SK-N-SH treated with all-trans-retinoic acid at 6 μM for 48 hours (cell line): ENCODE results near the gene ATP6AP2.

Source experiments
- ARNTL ChIP-seq: fragments of 450-650 bp; formaldehyde crosslinking; IDR thresholded peaks from 2 replicates; pipeline ENCODE4 v1.5.0; 2020; ENCODE audit warnings: low read depth, mild to moderate bottlenecking, moderate library complexity, borderline replicate concordance
- BACH2 ChIP-seq: fragments of 250-450 bp; sonication (Bioruptor Pico); IDR thresholded peaks from 2 replicates; pipeline ENCODE4 v1.9.0; 2021; ENCODE audit warnings: mild to moderate bottlenecking, borderline replicate concordance
- CSDC2 ChIP-seq: fragments of 250-450 bp; sonication (Bioruptor Pico); IDR thresholded peaks from 2 replicates; pipeline ENCODE4 v1.5.0; 2020; ENCODE audit warnings: mild to moderate bottlenecking, moderate library complexity
- CSRNP3 ChIP-seq: fragments of 250-450 bp; sonication (Bioruptor Pico); IDR thresholded peaks from 2 replicates; pipeline ENCODE4 v1.5.1; 2021; ENCODE audit warnings: mild to moderate bottlenecking, moderate library complexity
- ESRRG ChIP-seq: fragments of 250-450 bp; sonication (Bioruptor Pico); IDR thresholded peaks from 2 replicates; pipeline ENCODE4 v1.6.1; 2021; ENCODE audit warnings: mild to moderate bottlenecking
- ISL1 ChIP-seq: fragments of 250-450 bp; sonication (Bioruptor Pico); IDR thresholded peaks from 2 replicates; pipeline ENCODE4 v2.1.2; 2022; ENCODE audit warnings: mild to moderate bottlenecking, moderate library complexity
- OSR1 ChIP-seq: fragments of 250-450 bp; sonication (Bioruptor Pico); IDR thresholded peaks from 2 replicates; pipeline ENCODE4 v1.8.0; 2022; ENCODE audit warnings: moderate library complexity, mild to moderate bottlenecking, inconsistent platforms
- PATZ1 ChIP-seq: fragments of 250-450 bp; sonication (Bioruptor Pico); IDR thresholded peaks from 2 replicates; pipeline ENCODE4 v1.8.0; 2020; ENCODE audit warnings: mild to moderate bottlenecking, moderate library complexity, borderline replicate concordance
- PPARA ChIP-seq: fragments of 250-450 bp; sonication (Bioruptor Pico); IDR thresholded peaks from 2 replicates; pipeline ENCODE4 v1.5.0; 2020; ENCODE audit warnings: mild to moderate bottlenecking, borderline replicate concordance
- SNAI2 ChIP-seq: fragments of 250-450 bp; sonication (Bioruptor Pico); IDR thresholded peaks from 2 replicates; pipeline ENCODE4 v1.5.0; 2020; ENCODE audit warnings: mild to moderate bottlenecking, moderate library complexity
- TOX ChIP-seq: fragments of 250-450 bp; sonication (Bioruptor Pico); IDR thresholded peaks from 2 replicates; pipeline ENCODE4 v1.8.0; 2021; ENCODE audit warnings: mild to moderate bottlenecking, moderate library complexity, borderline replicate concordance
- ZFP3 ChIP-seq: fragments of 250-450 bp; sonication (Bioruptor Pico); IDR thresholded peaks from 2 replicates; pipeline ENCODE4 v1.5.0; 2020; ENCODE audit warnings: mild to moderate bottlenecking, moderate library complexity
- ZFP30 ChIP-seq: fragments of 450-650 bp; formaldehyde crosslinking; IDR thresholded peaks from 2 replicates; pipeline ENCODE4 v1.5.0; 2022; ENCODE audit warnings: mild to moderate bottlenecking, moderate library complexity

- TF ChIP-seq ZFP3 (CRISPR knock-in tag): no peak
- no peak for TF ChIP-seq SNAI2
- TF ChIP-seq ARNTL (CRISPR knock-in tag): no peak
- TF ChIP-seq PPARA: no peak
- no peak for TF ChIP-seq CSRNP3
- TF ChIP-seq PATZ1 (CRISPR knock-in tag): no peak
- no peak for TF ChIP-seq CSDC2
- TF ChIP-seq OSR1 (CRISPR knock-in tag): no peak
- TF ChIP-seq ZFP30: no peak
- no peak for TF ChIP-seq ESRRG (CRISPR knock-in tag)
- TF ChIP-seq ISL1 (CRISPR knock-in tag): no peak
- TF ChIP-seq BACH2 (CRISPR knock-in tag): no peak
- TF ChIP-seq TOX (CRISPR knock-in tag): no peak
Observed at GRCh38 chrX:40582811-40583210, 2.0 kb downstream of the ATP6AP2 start.
